Limb (tissue), 2 donors: ENCODE data around the gene AAMP.

Experiments
- DNase-seq, 2 donors: peaks; one replicate each; pipeline ENCODE4 v3.0.0-alpha.2; 2016; ENCODE audit errors: extremely low spot score in 2 of 2

AAMP gene

GRCh38 chr2:218224186-218224585 lies 45.8 kb downstream of the AAMP start:
- DNase-seq, result no peak

- DNase-seq, result no peak
These were observed 46.9 kb downstream of the AAMP start for GRCh38 chr2:218223046-218223445.

- no peak for DNase-seq
These were observed 48.9 kb downstream of the AAMP start for GRCh38 chr2:218221000-218221399.

- no peak for DNase-seq
These were observed 50.0 kb downstream of the AAMP start for GRCh38 chr2:218219934-218220333.

GRCh38 chr2:218218268-218219185 lies 51.4 kb downstream of the AAMP start:
- DNase-seq, result no peak

- DNase-seq, result no peak
These were observed 52.3 kb downstream of the AAMP start for GRCh38 chr2:218217360-218218267.

- peak; percentile 95 to 98 for DNase-seq
These were observed 53.1 kb downstream of the AAMP start, which contains the start of gene ARPC2 for GRCh38 chr2:218216674-218217359. Gene ARPC2, plus strand, starts transcription at chr2:218217189. Its CDS starts 282 bp downstream, at chr2:218217471.

GRCh38 chr2:218216336-218216673 lies 53.6 kb downstream of the AAMP start:
- no peak for DNase-seq
